Measurements from ENCODE around the gene CACNA1E.

DNA sequence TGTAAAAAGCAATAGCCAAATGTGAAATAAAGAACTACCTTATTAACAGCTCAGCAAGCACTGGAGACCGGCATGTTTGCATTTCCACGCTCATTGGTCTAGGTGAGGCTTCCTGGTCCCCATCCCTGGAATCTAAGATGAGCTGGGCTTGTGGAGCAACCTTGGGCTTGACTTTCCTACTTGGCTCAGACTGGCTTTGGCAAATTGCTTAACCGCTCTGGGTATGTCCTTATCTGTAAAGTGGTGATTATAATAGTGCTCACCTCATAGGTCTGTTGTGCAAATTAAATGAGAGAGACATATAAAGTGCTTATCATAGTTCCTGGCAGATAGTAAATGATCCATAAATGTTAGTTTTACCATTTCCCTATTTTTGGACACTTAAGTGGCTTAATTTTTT is 49.4 kb upstream of the CACNA1E start:
- TF ChIP-seq, protein P1, sequence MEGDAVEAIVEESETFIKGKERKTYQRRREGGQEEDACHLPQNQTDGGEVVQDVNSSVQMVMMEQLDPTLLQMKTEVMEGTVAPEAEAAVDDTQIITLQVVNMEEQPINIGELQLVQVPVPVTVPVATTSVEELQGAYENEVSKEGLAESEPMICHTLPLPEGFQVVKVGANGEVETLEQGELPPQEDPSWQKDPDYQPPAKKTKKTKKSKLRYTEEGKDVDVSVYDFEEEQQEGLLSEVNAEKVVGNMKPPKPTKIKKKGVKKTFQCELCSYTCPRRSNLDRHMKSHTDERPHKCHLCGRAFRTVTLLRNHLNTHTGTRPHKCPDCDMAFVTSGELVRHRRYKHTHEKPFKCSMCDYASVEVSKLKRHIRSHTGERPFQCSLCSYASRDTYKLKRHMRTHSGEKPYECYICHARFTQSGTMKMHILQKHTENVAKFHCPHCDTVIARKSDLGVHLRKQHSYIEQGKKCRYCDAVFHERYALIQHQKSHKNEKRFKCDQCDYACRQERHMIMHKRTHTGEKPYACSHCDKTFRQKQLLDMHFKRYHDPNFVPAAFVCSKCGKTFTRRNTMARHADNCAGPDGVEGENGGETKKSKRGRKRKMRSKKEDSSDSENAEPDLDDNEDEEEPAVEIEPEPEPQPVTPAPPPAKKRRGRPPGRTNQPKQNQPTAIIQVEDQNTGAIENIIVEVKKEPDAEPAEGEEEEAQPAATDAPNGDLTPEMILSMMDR (IDR thresholded peaks at IDR 0.05) = no peak
- no peak for TF ChIP-seq POLR2A (IDR thresholded peaks at IDR 0.05)

All from Peyer's patch (tissue), 4 donors.